ENCODE results near the gene IL16. TPM values are rescaled to one million over a fixed set of nuclear protein-coding genes. Genes with fewer than 3 reads are reported as not detected.
A peak's percentile ranks its signal among the peaks of the same experiment; 100 is the strongest.

Gene IL16
- polyA plus RNA-seq, 3 donors: 2.4 to 12.6 (median 9.3) TPM

DNA sequence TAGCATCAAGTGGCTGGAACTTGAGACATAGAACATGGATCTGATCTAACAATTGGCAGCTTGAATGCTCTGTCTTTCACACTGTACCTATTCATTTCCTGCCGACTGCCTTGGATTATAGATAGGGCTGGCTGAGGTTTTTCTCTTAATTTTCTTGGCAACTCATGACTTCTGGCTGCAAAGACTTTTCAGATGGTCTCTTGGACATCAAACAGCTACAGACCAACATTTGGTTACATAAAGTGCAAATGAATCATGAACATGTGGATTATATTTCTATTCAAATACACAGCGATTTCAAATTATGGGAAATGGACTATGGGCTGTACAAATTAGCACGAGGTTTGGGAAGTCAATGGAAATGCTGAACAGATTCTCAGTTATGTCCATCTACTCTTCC, 26.2 kb upstream of the IL16 start:
- 43 to 76% (median 52%) methylated on average over 3 of the region's 3 CpGs for WGBS, 3 donors
- no peak overlapping the region for H3K27ac ChIP-seq (ENCODE audit: low read depth, low read length)

DNA sequence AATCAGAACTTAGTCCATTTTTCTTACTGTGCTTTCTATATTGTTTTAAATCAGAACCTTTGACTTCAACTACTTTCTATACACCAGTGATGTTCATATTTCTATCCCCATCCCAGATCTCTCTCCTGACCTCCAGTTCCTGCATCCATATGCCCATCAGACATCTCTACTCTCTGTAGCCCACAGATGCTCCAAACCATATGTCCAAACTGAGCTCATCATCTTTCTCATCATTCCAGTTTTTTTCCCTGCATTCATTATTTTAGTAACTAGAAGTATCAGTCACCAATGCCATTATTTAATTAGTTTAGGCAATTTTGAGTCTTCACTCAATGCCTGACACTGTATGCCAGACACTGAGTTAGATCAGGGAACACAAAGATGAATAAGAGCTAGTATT, 25.4 kb upstream of the IL16 start:
- no peak overlapping the region for H3K27ac ChIP-seq (ENCODE audit: low read depth, low read length)

DNA sequence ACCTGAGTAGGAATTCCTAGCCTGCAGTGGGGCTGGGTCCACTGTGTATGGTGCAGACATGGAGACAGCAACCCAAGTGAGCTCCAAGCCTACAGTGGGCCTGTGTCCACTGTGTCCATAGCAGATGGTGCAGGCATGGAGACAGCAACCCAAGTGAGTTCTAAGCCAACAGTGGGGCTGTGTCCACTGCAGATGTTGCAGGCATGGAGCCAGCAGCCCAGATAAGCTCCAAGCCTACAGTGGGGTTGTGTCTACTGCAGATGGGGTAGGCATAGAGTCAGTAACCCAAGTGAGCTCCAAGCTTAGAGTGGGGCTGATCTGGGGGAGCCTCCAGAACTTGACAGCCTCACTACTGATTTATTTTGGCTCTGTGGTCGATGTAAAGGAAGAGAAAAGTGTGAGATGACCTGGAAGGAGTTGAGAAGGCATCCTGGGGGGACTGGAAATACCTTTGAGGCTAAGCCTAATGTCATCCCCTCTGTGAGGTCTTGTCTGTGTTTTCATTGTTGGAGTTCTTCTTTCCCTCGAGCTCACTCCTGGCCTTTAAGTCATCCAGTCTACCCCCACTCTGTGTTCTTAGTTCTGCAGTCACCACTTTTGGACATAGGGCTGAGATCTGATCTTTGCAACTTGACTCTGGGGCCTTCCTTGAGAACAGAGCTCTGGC, 22.4 kb upstream of the IL16 start:
- H3K27ac ChIP-seq (ENCODE audit: low read depth, low read length): no peak overlapping the region
- 54 to 92% (median 65%) methylated on average over 2 of the region's 2 CpGs for WGBS, 3 donors

DNA sequence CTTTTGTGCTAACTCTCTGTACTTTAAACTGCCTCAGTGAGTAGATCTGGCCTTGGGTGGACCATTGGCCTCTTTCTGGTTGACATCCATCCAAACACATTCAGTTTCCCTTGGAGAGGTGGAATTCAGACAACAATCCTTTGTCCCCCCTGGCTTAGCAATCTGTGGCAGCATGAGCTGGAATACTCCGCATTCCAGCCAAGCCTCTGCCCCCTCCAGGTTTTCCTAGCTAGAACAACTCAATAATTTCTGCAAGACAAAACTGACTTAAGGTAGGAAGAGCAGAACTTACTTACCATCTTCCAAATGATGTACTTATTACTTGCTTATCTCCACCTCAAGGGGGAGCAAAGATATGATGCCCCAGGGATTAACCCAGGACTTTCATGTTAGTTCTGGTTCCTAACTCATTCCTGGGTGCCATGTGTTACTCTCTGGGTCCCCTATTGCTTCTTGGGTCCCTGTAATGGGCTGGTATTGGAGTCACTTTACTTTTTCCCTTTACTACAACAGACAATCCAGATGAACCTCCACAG, 21.8 kb upstream of the IL16 start:
- no peak overlapping the region for H3K27ac ChIP-seq (ENCODE audit: low read depth, low read length)
- WGBS, 3 donors: 89 to 95% (median 91%) methylated on average over 1 of the region's 1 CpG

DNA sequence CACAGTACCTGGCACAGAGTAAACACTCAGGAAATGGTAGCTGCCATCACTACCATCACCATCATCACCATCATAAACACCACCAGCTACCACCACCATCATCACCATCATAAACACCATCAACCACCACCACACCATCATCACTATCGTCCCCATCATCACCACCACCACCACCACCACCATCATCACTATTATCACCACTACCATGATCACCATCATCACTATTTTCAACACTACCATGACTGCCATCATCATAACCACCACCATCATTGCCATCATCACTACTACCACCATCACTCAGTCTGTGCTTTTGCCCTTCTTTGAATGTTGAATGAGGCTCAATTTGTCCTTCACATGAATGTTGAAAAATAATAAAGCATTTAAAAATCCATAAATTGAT, 21.2 kb upstream of the IL16 start:
- 57 to 91% (median 86%) methylated on average over 1 of the region's 1 CpG for WGBS, 3 donors
- no peak overlapping the region for H3K27ac ChIP-seq (ENCODE audit: low read depth, low read length)

DNA sequence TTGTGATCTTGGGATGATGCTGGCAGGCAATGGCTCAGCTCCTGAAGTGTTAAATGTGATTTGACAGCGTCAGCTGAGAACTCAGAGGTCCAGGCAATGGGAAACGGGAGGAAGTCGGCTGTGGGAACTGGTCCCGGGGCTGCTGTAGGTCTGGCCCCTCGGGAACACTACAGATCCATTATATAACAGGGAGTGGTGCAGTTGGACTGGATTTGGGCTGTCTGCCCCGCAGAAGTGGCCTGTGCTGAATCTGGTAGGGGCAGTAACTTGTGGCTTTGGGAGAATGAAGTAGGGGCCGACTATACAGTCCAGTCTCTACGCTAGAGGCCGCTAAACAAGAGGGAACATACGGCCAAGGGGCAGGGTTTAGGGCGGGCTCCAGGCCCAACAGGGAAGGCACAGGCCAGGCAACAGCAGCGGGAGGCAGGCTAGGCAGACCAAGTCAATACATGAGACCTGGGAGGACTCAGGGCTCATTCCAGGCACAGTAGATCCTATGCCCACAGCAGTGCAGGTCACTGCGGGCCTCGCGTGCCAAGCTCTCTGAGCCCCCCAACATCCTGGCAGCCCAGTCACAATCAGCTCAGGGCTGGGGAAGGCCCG, 20.3 kb upstream of the IL16 start:
- 58 to 77% (median 71%) methylated on average over 16 of the region's 16 CpGs for WGBS, 3 donors
- no peak overlapping the region for H3K27ac ChIP-seq (ENCODE audit: low read depth, low read length)

DNA sequence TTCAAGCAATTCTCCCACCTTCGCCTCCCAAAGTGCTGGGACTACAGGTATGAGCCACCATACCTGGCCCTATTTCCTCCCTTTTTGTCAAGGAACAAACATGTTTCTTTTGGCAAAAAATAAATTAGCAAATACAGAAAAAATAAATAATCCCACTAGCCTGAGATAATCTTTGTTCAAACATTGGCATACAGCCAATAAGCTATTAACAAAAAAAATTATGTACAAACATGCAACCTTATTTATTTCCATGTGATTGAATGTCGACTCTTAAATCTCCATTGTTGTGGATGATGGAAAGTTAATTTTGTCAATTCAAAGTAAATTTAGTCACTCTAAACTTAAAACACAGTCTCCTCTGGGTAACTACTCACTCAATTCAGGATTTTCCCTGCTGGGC, 18.3 kb upstream of the IL16 start:
- no peak overlapping the region for H3K27ac ChIP-seq (ENCODE audit: low read depth, low read length)
- WGBS, 3 donors: 31 to 88% (median 83%) methylated on average over 2 of the region's 2 CpGs

DNA sequence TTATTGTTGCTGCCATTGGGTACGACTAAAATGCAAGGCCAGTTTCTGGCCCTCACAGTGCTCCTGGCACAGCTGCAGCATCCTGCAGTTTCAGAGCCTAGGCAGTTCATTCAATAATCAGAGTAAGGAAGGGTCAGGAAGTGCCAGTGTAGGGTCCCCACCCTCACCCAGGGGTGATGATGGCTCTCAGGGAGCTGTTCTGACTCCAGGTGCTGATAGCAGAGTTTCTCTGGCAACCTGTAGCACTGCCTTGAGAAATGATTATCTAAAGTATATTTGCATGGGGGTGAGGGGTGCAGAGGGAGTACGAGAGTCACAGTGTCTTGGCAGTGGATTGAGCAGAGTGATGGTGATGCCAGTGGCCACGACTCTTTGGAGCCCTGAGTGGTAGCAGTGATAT, 15.5 kb upstream of the IL16 start:
- 42 to 81% (median 80%) methylated on average over 3 of the region's 3 CpGs for WGBS, 3 donors
- H3K27ac ChIP-seq (ENCODE audit: low read depth, low read length): no peak overlapping the region

DNA sequence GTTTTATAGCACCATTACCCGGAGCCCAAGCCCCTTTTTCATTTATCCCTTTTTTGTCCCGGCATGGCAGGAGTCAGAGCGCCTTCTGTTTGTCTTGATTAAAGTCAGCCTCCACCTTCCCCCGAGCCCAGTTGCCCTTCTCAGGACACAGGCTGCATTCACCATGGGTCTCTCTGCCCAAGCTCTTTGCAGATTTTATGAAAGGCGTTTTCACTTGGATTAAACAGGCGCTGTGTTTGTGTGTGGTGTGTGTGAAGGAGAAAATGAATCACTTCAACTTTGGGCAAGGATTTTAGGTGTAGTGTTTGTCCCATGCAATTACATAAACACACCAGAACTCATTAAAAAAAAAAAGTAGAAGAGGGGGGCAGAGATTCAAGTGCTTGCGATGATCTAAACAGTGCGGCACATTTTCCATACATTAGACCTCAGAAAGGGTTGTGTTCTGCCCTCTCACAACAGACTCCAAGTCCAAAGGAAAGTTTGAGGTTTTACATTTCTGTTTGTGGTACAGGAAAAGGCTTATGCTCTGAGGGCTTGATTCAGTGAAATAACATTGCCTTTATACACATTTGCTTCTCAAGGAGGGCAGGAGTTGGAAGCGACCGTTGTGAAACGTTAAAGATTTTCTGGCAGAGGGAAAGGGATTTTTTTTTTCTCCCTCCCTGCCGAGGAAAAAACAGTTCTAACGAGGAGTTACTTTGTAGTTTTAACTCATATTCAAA, 14.5 kb upstream of the IL16 start:
- WGBS, 3 donors: 41 to 45% (median 41%) methylated on average over 13 of the region's 13 CpGs
- no peak overlapping the region for H3K27ac ChIP-seq (ENCODE audit: low read depth, low read length)

DNA sequence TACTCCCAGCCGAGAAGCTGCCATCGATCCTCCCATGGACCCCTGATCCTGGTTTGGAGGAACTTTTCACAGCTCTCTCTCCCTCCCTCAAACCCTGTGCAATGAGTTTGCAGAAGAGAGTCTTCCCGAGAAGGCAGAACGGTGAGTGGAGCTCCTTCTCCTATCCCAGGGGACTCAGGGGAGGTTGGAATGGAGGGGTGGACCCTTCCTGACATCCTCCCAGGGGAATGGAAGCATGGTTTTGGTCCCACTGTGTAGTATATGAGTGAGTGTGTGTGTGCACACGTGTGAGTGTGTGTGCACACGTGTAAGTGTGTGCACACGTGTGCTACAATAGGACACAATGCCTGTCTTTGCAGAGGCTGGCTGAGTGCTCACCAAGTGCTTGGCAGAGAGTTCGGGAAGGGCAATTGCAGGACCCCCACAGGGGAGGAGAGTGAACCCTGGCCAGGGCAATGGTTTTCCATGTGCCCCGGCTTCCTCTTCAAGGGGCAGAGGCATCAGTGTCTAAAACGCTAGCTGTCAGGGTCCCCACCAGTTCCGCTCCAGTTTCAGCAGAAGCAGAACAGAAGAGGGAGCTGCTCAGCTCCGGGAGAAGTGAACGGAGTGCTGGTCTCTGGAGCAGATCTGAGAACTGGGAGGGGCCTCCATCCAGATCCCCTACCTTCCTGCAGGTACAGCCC, 13.8 kb upstream of the IL16 start:
- no peak overlapping the region for H3K27ac ChIP-seq (ENCODE audit: low read depth, low read length)
- WGBS, 3 donors: 22 to 40% (median 23%) methylated on average over 13 of the region's 13 CpGs

DNA sequence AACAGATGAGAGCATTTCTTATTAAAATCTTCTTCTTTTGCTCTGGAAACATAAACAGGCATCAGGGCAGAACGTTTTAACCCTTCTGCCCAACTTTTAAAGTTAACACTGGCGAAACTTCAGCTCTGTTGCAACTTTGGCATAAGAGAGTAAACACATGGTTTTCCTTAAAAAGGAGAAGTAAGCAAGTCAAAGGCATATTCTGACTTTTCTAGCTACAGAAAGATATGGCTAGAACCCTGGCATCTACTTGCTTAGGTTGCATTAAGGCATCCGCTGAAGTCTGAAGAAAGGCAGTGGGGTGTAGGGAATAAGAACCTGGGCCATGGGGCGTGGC, 13.3 kb upstream of the IL16 start:
- WGBS, 3 donors: 51 to 70% (median 54%) methylated on average over 4 of the region's 4 CpGs
- H3K27ac ChIP-seq (ENCODE audit: low read depth, low read length): no peak overlapping the region

DNA sequence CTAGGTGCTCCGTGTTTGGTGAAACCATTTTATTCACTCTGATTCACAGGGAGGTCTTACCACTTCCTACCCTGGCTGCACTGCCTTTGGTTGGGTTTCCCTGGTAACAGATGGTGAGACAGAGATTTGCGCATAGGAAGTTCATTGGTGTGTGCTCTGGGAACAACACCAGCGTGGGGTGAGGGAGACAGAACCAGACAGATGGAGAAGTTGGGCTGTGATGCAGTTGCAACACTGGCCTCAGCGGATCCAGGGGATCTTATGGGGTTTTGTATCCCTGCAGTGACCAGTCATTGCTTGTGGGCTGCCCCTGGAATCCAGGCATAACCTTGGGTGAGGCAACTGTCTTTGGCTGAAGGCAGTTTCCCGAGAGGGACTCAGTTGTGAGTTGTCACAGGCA, 12.5 kb upstream of the IL16 start:
- H3K27ac ChIP-seq (ENCODE audit: low read depth, low read length): no peak overlapping the region
- 47 to 84% (median 56%) methylated on average over 5 of the region's 5 CpGs for WGBS, 3 donors

DNA sequence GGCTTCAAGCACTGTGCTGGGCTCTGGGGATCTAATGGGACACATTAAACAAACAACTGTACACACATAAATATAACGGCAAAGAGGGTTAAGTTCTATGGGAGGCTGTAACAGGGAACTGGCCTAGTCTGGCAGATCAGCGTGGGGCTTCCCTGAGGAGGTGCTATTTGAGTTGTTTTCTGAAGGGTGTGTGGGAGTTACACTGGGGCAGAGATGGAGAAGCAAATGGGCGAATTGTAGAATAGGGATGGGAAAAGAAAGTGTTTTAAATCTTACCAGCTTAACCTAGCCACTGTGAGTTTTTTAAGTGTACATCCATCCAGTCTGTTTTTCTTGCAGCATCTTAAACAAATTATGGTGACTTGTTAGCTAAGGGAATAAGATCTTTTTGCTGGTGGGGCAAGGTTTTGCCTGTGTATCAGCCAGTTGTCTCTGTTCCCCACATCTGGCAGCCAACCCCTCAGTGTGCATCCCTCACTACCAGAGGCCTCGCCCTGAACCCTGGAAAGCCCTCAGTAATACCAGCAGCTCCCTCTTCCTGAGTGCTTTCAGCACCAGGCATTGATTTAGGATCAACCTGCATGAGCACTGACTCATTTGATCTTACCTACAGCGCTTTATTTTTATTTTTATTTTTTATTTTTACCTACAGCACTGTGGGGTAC, 10.9 kb upstream of the IL16 start:
- no peak overlapping the region for H3K27ac ChIP-seq (ENCODE audit: low read depth, low read length)
- WGBS, 3 donors: 78 to 87% (median 82%) methylated on average over 5 of the region's 5 CpGs

DNA sequence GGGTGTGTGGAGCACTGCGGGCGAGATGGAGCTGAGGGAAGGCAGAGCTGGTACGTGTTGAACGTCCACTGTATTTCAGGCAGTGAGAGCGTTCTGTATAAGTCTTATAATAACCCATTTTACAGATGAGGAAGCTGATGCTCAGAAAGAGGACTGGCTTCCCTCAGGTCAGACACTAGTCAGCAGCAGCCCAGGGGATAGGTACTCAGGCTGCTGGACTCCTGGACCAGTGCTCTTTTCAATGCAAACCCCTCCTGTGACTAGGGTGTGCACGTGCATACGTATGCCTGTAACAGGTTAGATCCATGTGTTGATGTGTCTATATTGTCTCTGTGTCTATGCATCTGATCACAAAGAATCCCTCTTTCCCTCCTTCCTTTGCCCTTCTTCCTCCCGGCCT, 8.3 kb upstream of the IL16 start:
- WGBS, 3 donors: 88 to 94% (median 93%) methylated on average over 8 of the region's 8 CpGs
- H3K27ac ChIP-seq (ENCODE audit: low read depth, low read length): no peak overlapping the region

DNA sequence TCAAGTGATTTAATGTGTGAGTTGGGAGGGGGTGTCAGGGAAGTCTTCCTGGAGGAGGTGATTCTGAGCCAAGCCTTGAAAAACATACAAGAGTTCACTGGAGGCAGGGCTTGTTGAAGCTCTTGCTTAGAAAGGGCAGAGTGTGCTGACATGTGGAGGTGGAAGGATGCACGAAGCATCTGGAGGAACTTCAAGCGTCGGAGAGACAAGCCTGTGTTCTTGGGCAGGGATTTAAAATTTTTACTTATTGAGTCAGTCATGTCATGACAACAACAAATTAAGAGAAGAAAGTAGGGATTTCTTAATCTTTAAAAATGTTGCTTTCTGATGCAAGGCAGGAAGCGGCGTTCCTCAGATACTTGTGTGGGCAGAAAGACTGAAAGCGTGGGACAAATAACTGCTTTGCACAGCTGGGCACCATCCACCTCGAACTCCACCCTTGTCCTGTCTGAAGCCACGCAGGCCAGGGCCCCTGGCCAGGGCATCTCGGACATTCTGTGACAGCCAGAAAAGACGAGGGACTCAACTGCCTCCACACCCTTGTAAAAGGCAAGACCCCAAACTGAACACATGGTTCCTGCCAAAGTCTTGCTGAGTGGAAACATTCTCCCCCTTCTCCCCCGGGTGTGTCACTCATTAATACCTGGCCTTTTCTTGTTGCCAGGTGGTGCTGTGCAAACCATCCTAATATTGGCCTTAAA, 6.9 kb upstream of the IL16 start:
- 17 to 40% (median 32%) methylated on average over 11 of the region's 11 CpGs for WGBS, 3 donors

DNA sequence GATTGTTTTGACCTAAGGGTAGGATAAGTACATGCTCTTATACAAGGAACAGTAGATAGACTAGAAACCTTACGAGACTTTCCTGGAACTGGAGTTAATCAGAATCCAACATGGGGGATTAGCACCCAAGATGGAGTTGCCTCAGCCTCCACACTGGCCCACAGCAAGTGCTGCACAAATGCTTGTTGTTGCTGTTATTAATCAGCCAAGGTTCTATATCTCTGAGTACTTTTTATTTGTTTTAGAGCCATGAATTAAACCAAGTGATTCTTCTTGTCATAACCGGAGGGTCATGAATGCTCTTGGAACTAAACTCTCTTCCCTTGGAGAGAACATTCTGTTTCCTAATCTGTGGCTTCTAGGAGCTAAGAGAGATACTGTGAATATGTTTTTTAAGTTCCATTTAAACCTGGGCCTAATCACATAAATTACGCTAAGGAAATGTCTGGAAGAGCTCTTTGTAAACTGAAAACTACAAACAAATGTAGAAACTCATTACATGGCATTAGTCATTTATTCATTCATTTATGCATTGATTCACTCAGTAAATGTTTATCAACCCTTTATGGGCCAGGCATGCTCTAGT, 5.7 kb upstream of the IL16 start:
- 74 to 87% (median 77%) methylated on average over 3 of the region's 3 CpGs for WGBS, 3 donors

More for the DNA sequence above, 6.9 kb upstream of the IL16 start:
- H3K27ac ChIP-seq (ENCODE audit: low read depth, low read length): no peak overlapping the region

DNA sequence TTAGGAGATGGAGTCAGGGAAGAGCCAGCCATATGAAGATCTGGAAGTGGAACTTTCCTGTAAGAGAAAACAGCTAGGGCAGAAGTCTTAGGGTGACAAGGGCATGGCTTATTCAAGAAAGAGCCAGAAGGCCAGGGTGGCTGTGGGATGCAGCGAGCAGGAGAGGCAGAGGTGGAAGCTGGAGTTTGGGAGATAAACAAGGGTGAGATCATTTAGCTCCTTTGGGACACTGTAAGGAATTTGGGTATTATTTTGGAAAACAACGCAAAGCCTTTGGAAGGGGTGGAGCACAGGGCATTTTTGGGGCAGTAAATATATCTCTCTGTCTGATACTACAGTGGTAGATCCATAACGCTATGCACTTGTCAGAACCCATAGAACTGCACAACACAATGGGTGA, 5.0 kb upstream of the IL16 start:
- 91 to 94% (median 94%) methylated on average over 3 of the region's 3 CpGs for WGBS, 3 donors
- H3K27ac ChIP-seq (ENCODE audit: low read depth, low read length): peak overlapping the region; percentile 11

More for the DNA sequence above, 5.7 kb upstream of the IL16 start:
- no peak overlapping the region for H3K27ac ChIP-seq (ENCODE audit: low read depth, low read length)

DNA sequence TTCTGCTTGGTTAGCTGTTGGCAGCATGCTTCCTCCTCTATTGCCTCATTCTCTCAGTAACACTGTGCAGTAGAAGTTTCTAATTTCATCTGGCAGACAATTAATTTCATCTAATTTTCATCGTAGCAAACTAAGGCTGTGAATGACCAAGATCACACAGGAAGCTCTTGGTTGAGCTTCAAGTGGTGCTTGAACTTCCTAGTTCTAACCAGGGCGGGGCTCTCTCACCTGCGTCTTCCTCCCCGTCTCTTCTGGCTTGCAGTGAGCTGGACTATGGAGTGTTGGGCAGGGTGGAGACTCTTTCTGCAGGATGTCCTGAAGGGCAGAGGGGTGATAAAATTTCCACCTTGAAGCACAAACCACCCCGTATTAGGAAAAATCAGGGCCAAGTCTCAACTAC, 2.0 kb upstream of the IL16 start:
- no peak overlapping the region for H3K27ac ChIP-seq (ENCODE audit: low read depth, low read length)
- 73 to 89% (median 77%) methylated on average over 5 of the region's 5 CpGs for WGBS, 3 donors
